ENCODE data around the gene CASZ1.

The CASZ1 gene

DNA sequence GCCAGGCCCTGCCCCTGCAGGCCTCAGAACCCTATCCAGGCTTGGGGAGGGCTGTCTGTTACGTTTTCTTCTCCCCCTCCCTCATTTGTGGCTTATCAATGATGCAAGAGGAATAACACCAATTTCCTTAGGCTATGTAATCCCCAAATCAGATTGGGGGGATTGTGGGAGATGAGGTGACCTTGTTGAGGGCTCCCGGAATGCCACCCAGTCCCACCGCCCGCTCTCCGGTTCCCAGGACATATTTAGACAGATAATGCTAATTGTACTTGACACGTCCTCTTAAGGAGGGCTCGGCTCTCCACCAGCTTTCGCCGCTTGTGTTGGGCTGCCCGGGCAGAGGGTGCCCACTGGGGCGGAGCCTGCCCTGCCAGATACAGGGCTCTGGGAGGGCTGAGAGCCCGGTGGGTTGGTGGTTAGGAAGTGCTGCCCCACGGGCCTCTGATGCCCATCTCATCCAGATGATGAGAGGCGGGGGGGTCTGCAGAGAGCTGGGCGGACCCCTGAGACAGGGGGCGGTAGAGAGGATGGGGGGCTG lies 90.0 kb downstream of the CASZ1 start:
- no peak overlapping the region for H3K9ac ChIP-seq (ENCODE audit: low read length)
- no peaks in the 10 kb centered on the region for H4K20me1 ChIP-seq (ENCODE audit: low read depth, low read length)
- no peaks in the 10 kb centered on the region for H3K36me3 ChIP-seq (ENCODE audit: low read length)
- no peaks in the 10 kb centered on the region for H3K79me2 ChIP-seq (ENCODE audit: insufficient read depth, low read length)
- H3K27me3 ChIP-seq (ENCODE audit: low read length): no peaks in the 10 kb centered on the region
- H3F3A ChIP-seq (ENCODE audit: insufficient read depth): no peaks in the 10 kb centered on the region
- TF ChIP-seq EZH2phosphoT487 (conservative IDR thresholded peaks at IDR 0.05; ENCODE audit: low read length): no peak
- TF ChIP-seq, protein P1, sequence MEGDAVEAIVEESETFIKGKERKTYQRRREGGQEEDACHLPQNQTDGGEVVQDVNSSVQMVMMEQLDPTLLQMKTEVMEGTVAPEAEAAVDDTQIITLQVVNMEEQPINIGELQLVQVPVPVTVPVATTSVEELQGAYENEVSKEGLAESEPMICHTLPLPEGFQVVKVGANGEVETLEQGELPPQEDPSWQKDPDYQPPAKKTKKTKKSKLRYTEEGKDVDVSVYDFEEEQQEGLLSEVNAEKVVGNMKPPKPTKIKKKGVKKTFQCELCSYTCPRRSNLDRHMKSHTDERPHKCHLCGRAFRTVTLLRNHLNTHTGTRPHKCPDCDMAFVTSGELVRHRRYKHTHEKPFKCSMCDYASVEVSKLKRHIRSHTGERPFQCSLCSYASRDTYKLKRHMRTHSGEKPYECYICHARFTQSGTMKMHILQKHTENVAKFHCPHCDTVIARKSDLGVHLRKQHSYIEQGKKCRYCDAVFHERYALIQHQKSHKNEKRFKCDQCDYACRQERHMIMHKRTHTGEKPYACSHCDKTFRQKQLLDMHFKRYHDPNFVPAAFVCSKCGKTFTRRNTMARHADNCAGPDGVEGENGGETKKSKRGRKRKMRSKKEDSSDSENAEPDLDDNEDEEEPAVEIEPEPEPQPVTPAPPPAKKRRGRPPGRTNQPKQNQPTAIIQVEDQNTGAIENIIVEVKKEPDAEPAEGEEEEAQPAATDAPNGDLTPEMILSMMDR (IDR thresholded peaks at IDR 0.05; ENCODE audit: insufficient read depth, low read length, poor library complexity, severe bottlenecking): no peak
- H3K4me2 ChIP-seq (ENCODE audit: low read depth, low read length, poor library complexity, severe bottlenecking): no peak overlapping the region
- no peak overlapping the region for H2AFZ ChIP-seq (ENCODE audit: low read depth, low read length, severe bottlenecking)
- H3K4me3 ChIP-seq (ENCODE audit: insufficient read depth, low read length, poor library complexity, severe bottlenecking): no peak overlapping the region
- H3K27ac ChIP-seq (ENCODE audit: low read depth, low read length): no peak overlapping the region
- H3K9me2 ChIP-seq (replicated peaks; ENCODE audit: insufficient read depth, low read length): no peaks in the 10 kb centered on the region
- H3K9me3 ChIP-seq (ENCODE audit: insufficient read depth, low read length): no peaks in the 10 kb centered on the region

DNA sequence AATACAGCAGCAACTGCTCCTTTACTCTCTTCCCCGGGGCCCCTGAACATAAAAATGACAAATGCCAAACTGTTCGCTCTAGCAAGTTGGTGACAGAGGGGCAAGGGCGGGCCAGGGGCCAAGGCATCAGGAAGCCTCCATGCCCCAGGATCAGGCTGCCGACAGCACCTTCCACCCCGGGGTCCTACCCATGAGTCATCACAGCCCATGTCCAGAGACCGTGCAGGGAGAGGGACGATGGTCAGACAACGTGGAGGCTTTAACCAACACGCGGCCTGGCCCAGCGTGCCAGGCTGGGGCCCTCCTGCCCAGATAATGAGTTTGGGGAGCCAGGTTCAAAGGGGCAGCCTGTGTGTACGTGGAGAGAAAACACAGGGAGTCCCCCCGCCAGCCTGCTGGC lies 90.5 kb downstream of the CASZ1 start:
- Histone ChIP-seq H2AFZ (ENCODE audit: low read depth, low read length, severe bottlenecking) (no peak overlapping the region), H3K27me3 (ENCODE audit: low read length) (no peaks in the 10 kb centered on the region), H3K9ac (ENCODE audit: low read length) (no peak overlapping the region), H3K79me2 (ENCODE audit: insufficient read depth, low read length) (no peaks in the 10 kb centered on the region), H4K20me1 (ENCODE audit: low read depth, low read length) (no peaks in the 10 kb centered on the region), H3K9me2 (replicated peaks; ENCODE audit: insufficient read depth, low read length) (no peaks in the 10 kb centered on the region), H3K36me3 (ENCODE audit: low read length) (no peaks in the 10 kb centered on the region), H3F3A (ENCODE audit: insufficient read depth) (no peaks in the 10 kb centered on the region), H3K4me2 (ENCODE audit: low read depth, low read length, poor library complexity, severe bottlenecking) (no peak overlapping the region), H3K9me3 (ENCODE audit: insufficient read depth, low read length) (no peaks in the 10 kb centered on the region), H3K4me3 (ENCODE audit: insufficient read depth, low read length, poor library complexity, severe bottlenecking) (no peak overlapping the region), H3K27ac (ENCODE audit: low read depth, low read length) (no peak overlapping the region)
- TF ChIP-seq, protein P1 (IDR thresholded peaks at IDR 0.05; ENCODE audit: insufficient read depth, low read length, poor library complexity, severe bottlenecking): no peak
- TF ChIP-seq EZH2phosphoT487 (conservative IDR thresholded peaks at IDR 0.05; ENCODE audit: low read length): no peak

DNA sequence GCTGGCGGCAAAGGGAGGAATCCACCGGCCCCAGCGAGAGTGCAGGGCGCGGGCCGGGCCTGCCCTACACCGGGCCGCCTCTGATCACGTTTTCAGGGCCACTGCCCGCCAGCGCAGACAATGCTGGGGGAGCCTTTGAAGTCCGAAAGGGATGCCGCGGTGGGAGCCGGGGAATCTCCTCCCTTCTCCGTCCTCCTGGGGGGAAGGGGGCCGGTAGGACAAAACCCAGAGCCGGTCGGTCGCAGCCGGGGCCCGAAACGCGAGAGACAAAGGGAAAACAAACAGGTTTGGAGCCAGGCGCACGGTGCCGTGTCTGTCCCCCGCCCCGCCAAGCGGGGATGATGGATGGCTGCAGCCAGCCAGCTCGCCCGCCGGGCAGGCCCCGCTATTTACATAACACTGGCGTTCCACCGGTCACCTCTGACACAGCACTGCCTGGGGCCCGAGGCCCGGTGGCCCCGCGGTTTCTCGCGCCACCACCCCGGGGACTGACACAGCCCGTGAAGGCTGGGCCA lies 92.0 kb downstream of the CASZ1 start:
- H3K9me3 ChIP-seq (ENCODE audit: insufficient read depth, low read length): no peaks in the 10 kb centered on the region
- H2AFZ ChIP-seq (ENCODE audit: low read depth, low read length, severe bottlenecking): no peak overlapping the region
- H3K9me2 ChIP-seq (replicated peaks; ENCODE audit: insufficient read depth, low read length): no peaks in the 10 kb centered on the region
- no peak overlapping the region for H3K4me3 ChIP-seq (ENCODE audit: insufficient read depth, low read length, poor library complexity, severe bottlenecking)
- H3K79me2 ChIP-seq (ENCODE audit: insufficient read depth, low read length): no peaks in the 10 kb centered on the region
- no peaks in the 10 kb centered on the region for H3K27me3 ChIP-seq (ENCODE audit: low read length)
- H3K36me3 ChIP-seq (ENCODE audit: low read length): no peaks in the 10 kb centered on the region
- H3F3A ChIP-seq (ENCODE audit: insufficient read depth): no peaks in the 10 kb centered on the region
- no peak overlapping the region for H3K4me2 ChIP-seq (ENCODE audit: low read depth, low read length, poor library complexity, severe bottlenecking)
- no peak for TF ChIP-seq EZH2phosphoT487 (conservative IDR thresholded peaks at IDR 0.05; ENCODE audit: low read length)
- TF ChIP-seq, protein P1 (IDR thresholded peaks at IDR 0.05; ENCODE audit: insufficient read depth, low read length, poor library complexity, severe bottlenecking): no peak
- no peak overlapping the region for H3K9ac ChIP-seq (ENCODE audit: low read length)
- no peaks in the 10 kb centered on the region for H4K20me1 ChIP-seq (ENCODE audit: low read depth, low read length)
- no peak overlapping the region for H3K27ac ChIP-seq (ENCODE audit: low read depth, low read length)
